AG20443 (cell line): ENCODE measurements around the gene CCDC122.

Source experiments
- DNase-seq: peaks from one replicate; pipeline ENCODE4 v3.0.0; 2012; ENCODE audit warnings: low spot score, mixed read lengths

The CCDC122 gene

GRCh38 chr13:43878892-43879754 lies at the start of gene CCDC122:
Gene CCDC122, minus strand, starts transcription at chr13:43879740. Its CDS starts 10,364 bp downstream, at chr13:43869376.
- peak; percentile 95 for DNase-seq

GRCh38 chr13:43924549-43925245 lies 45.2 kb upstream of the CCDC122 start:
- no peak for DNase-seq

- DNase-seq = no peak
These were observed 41.6 kb upstream of the CCDC122 start for GRCh38 chr13:43920965-43921674.

- DNase-seq = no peak
These were observed 39.1 kb upstream of the CCDC122 start for GRCh38 chr13:43918636-43919035.

GRCh38 chr13:43916828-43917227 lies 37.3 kb upstream of the CCDC122 start:
- DNase-seq = no peak

GRCh38 chr13:43915451-43915850 lies 35.9 kb upstream of the CCDC122 start:
- DNase-seq = peak; percentile 45

GRCh38 chr13:43911871-43912270 lies 32.3 kb upstream of the CCDC122 start:
- DNase-seq = no peak

- DNase-seq = no peak
These were observed 31.7 kb upstream of the CCDC122 start for GRCh38 chr13:43911278-43911677.

- no peak for DNase-seq
These were observed 31.3 kb upstream of the CCDC122 start for GRCh38 chr13:43910856-43911255.

- DNase-seq = peak; percentile 17
These were observed 28.9 kb upstream of the CCDC122 start for GRCh38 chr13:43908156-43909126.

GRCh38 chr13:43905435-43906031 lies 26.0 kb upstream of the CCDC122 start:
- DNase-seq = peak; percentile 42

- DNase-seq = no peak
These were observed 16.4 kb upstream of the CCDC122 start for GRCh38 chr13:43895940-43896339.

GRCh38 chr13:43894438-43894837 lies 14.9 kb upstream of the CCDC122 start:
- no peak for DNase-seq

GRCh38 chr13:43884222-43884621 lies 4.7 kb upstream of the CCDC122 start:
- no peak for DNase-seq

- DNase-seq = peak; percentile 11
These were observed 4.1 kb upstream of the CCDC122 start for GRCh38 chr13:43883631-43884030.

GRCh38 chr13:43881580-43881979 lies 2.0 kb upstream of the CCDC122 start:
- DNase-seq = no peak

- no peak for DNase-seq
These were observed 1.4 kb upstream of the CCDC122 start for GRCh38 chr13:43880926-43881325.

GRCh38 chr13:43880214-43880855 lies 795 bp upstream of the CCDC122 start:
- DNase-seq = no peak

GRCh38 chr13:43879755-43880181 lies 228 bp upstream of the CCDC122 start, which contains the start of gene LACC1:
Gene LACC1, plus strand, starts transcription at chr13:43879904. Its CDS starts 1,082 bp downstream, at chr13:43880986.
- DNase-seq = no peak

GRCh38 chr13:43877766-43878165 lies 1.8 kb downstream of the CCDC122 start:
- DNase-seq = no peak
